ENCODE measurements around the gene NAV2. TPM values are rescaled to one million over a fixed set of nuclear protein-coding genes. Genes with fewer than 3 reads are reported as not detected.
A peak's percentile ranks its signal among the peaks of the same experiment; 100 is the strongest.

The NAV2 gene
- total RNA-seq, 2 experiments from 2014 or later = 0.23 to 0.36 TPM

- peak; percentile 64 for ATAC-seq
- peak; percentile 89 for TF ChIP-seq CTCF (IDR thresholded peaks at IDR 0.05)
- intact Hi-C loops (cut with micrococcal nuclease) = no loop called here
- Mint-ChIP-seq H3K27me3 (peaks cover 33% of the 10 kb centered on the region), H3K27ac (no peak overlapping the region), H3K36me3 (ENCODE audit: low read depth) (no peaks in the 10 kb centered on the region), H3K4me3 (peak overlapping the region; percentile 53), H3K4me1 (ENCODE audit: low read depth) (peaks cover 8% of the 10 kb centered on the region), H3K9me3 (no peaks in the 10 kb centered on the region)
- CTCF ChIA-PET = interaction anchor here (0.6 to 3.7 kb wide), 54 partner anchors 10 to 477 kb away, joined by 3 to 44 read pairs (median 3); no protein-coding TSS in a partner anchor
- DNase-seq = peak; percentile 63
- POLR2A ChIA-PET = interaction anchor here (0.7 to 1.1 kb wide), 2 partner anchors 195 to 255 kb away, joined by 3 read pairs; no protein-coding TSS in a partner anchor
Measured at GRCh38 chr11:20131788-20132666, 419.4 kb downstream of the NAV2 start.

GRCh38 chr11:20132667-20133039 is 420.0 kb downstream of the NAV2 start:
- H3K36me3 Mint-ChIP-seq (ENCODE audit: low read depth) = no peaks in the 10 kb centered on the region
- no peak for ATAC-seq
- peaks cover 8% of the 10 kb centered on the region for H3K4me1 Mint-ChIP-seq (ENCODE audit: low read depth)
- ChIA-PET POLR2A (no interaction called here), CTCF (interaction anchor here (0.6 to 3.7 kb wide), 50 partner anchors 10 to 477 kb away, joined by 3 to 44 read pairs (median 3); no protein-coding TSS in a partner anchor)
- H3K9me3 Mint-ChIP-seq = no peaks in the 10 kb centered on the region
- TF ChIP-seq CTCF (IDR thresholded peaks at IDR 0.05) = peak; percentile 54
- no peak for DNase-seq
- peaks cover 33% of the 10 kb centered on the region for H3K27me3 Mint-ChIP-seq
- intact Hi-C loops (cut with micrococcal nuclease) = no loop called here
- H3K27ac Mint-ChIP-seq = no peak overlapping the region
- H3K4me3 Mint-ChIP-seq = peak overlapping the region; percentile 53

- CTCF ChIA-PET = interaction anchor here (1.0 to 3.7 kb wide), 2 partner anchors 14 to 220 kb away, joined by 3 to 24 read pairs; no protein-coding TSS in a partner anchor
- POLR2A ChIA-PET = no interaction called here
- Mint-ChIP-seq H3K27me3 (peaks cover 40% of the 10 kb centered on the region), H3K4me1 (ENCODE audit: low read depth) (peaks cover 8% of the 10 kb centered on the region), H3K27ac (no peak overlapping the region), H3K36me3 (ENCODE audit: low read depth) (no peaks in the 10 kb centered on the region), H3K4me3 (no peak overlapping the region), H3K9me3 (no peaks in the 10 kb centered on the region)
- no peak for DNase-seq
- TF ChIP-seq CTCF (IDR thresholded peaks at IDR 0.05) = no peak
- ATAC-seq = no peak
- intact Hi-C loops (cut with micrococcal nuclease) = no loop called here
Measured at GRCh38 chr11:20134991-20135736, 422.5 kb downstream of the NAV2 start.

- no peak for TF ChIP-seq CTCF (IDR thresholded peaks at IDR 0.05)
Measured at GRCh38 chr11:20137637-20138036, 425.0 kb downstream of the NAV2 start.

More at GRCh38 chr11:20137637-20138036, 425.0 kb downstream of the NAV2 start:
- ChIA-PET POLR2A (interaction anchor here (2.2 kb wide), 1 partner anchor 217 kb away, joined by 4 read pairs; no protein-coding TSS in a partner anchor), CTCF (no interaction called here)
- no peak for ATAC-seq
- Mint-ChIP-seq H3K4me3 (no peak overlapping the region), H3K27me3 (peaks cover 37% of the 10 kb centered on the region), H3K9me3 (peaks cover 1% of the 10 kb centered on the region), H3K27ac (no peak overlapping the region), H3K36me3 (ENCODE audit: low read depth) (no peaks in the 10 kb centered on the region), H3K4me1 (ENCODE audit: low read depth) (no peaks in the 10 kb centered on the region)
- DNase-seq = no peak
- intact Hi-C loops (cut with micrococcal nuclease) = no loop called here
